Smooth muscle cell (in vitro differentiated cells): Measurements from ENCODE around the gene TGFB1I1. TPM values are rescaled to one million over a fixed set of nuclear protein-coding genes. Genes with fewer than 3 reads are reported as not detected.

Experiments
- DNase-seq: peaks from one replicate; lab custom pipeline; 2025; ENCODE audit not compliant: unreplicated experiment; lab: John Stamatoyannopoulos, UW
- H2AFZ ChIP-seq: fragments of 200-600 bp; sonication (generic); 2 replicates; pipeline ENCODE4 v1.6.0; 2016; ENCODE audit warnings: antibody characterized with exemption, low read depth, mild to moderate bottlenecking
- H3F3A ChIP-seq: fragments of 200-600 bp; sonication (generic); 2 replicates; pipeline ENCODE4 v1.6.0; 2017; ENCODE audit warnings: antibody characterized with exemption, low read depth
- H3K27ac ChIP-seq: fragments of 200-600 bp; sonication (generic); 2 replicates; pipeline ENCODE4 v1.5.1; 2016; ENCODE audit warnings: low read depth, mild to moderate bottlenecking
- H3K27me3 ChIP-seq: fragments of 200-600 bp; sonication (generic); 2 replicates; pipeline ENCODE4 v1.6.1; 2016; ENCODE audit warnings: low read depth, mild to moderate bottlenecking
- H3K36me3 ChIP-seq: fragments of 200-600 bp; sonication (generic); 2 replicates; pipeline ENCODE4 v1.5.1; 2016; ENCODE audit warnings: low read depth
- H3K4me1 ChIP-seq: fragments of 200-600 bp; sonication (generic); 2 replicates; pipeline ENCODE4 v1.5.1; 2016; ENCODE audit warnings: low read depth
- H3K4me2 ChIP-seq: fragments of 200-600 bp; sonication (generic); 2 replicates; pipeline ENCODE4 v1.6.0; 2016; ENCODE audit warnings: mild to moderate bottlenecking
- H3K4me3 ChIP-seq: fragments of 200-600 bp; sonication (generic); 2 replicates; pipeline ENCODE4 v1.5.1; 2016; ENCODE audit warnings: mild to moderate bottlenecking
- H3K79me2 ChIP-seq: fragments of 200-600 bp; sonication (generic); 2 replicates; pipeline ENCODE4 v1.6.0; 2016; ENCODE audit warnings: low read depth, mild to moderate bottlenecking
- H3K9ac ChIP-seq: fragments of 200-600 bp; sonication (generic); 2 replicates; pipeline ENCODE4 v1.6.0; 2016; ENCODE audit warnings: low read depth
- H3K9me3 ChIP-seq: fragments of 200-600 bp; sonication (generic); replicated peaks from 2 replicates; pipeline ENCODE4 v1.5.1; 2016; ENCODE audit warnings: low read depth
- H4K20me1 ChIP-seq: fragments of 200-600 bp; sonication (generic); 2 replicates; pipeline ENCODE4 v1.6.0; 2016; ENCODE audit warnings: low read depth
- CTCF ChIP-seq: fragments of 200-600 bp; sonication (generic); IDR thresholded peaks from 2 replicates; pipeline ENCODE4 v1.5.1; 2017; ENCODE audit warnings: borderline replicate concordance, mild to moderate bottlenecking, antibody characterized with exemption; ENCODE audit not compliant: insufficient read depth, poor library complexity, severe bottlenecking
- WGBS: methylation state at CpG from one replicate; pipeline ENCODE4 v1.1.7; 2016; ENCODE audit warnings: low lambda C conversion rate; 5-methylcytosine and 5-hydroxymethylcytosine counted together
- polyA plus RNA-seq: library from polyadenylated mRNA; unstranded; fragments of >200 nt; fragmentation: Nextera tagmentation; extraction: Ambion mirVana; gene quantifications from 2 replicates; pipeline ENCODE4 v1.2.1, GENCODE V29; 2016
- total RNA-seq: library from RNA; depleted of rRNA; stranded (reverse); fragments of >200 nt; gene quantifications from 2 replicates; pipeline ENCODE4 v1.2.3, GENCODE V29; 2014

Gene TGFB1I1
- total and polyA plus RNA-seq, 2 experiments from 2014 or later = 73.0 to 203 TPM

- peaks cover 32% of the 10 kb centered on the region for H4K20me1 ChIP-seq
- no peaks in the 10 kb centered on the region for H3K27me3 ChIP-seq
- peak overlapping the region; percentile 48 for H3K9ac ChIP-seq
- H3K79me2 ChIP-seq = peaks cover 26% of the 10 kb centered on the region
- H3K36me3 ChIP-seq = no peaks in the 10 kb centered on the region
- H3F3A ChIP-seq = peaks cover 17% of the 10 kb centered on the region
- peaks cover 32% of the 10 kb centered on the region for H3K4me1 ChIP-seq
- no peak for TF ChIP-seq CTCF
- H3K4me3 ChIP-seq = no peak overlapping the region
- peak overlapping the region; percentile 90 for H3K27ac ChIP-seq
- no peak overlapping the region for H2AFZ ChIP-seq
- WGBS = 40% methylated on average over 19 of the region's 20 CpGs
- H3K9me3 ChIP-seq = no peaks in the 10 kb centered on the region
- DNase-seq = no peak
- peak overlapping the region; percentile 75 for H3K4me2 ChIP-seq
Observed at GRCh38 chr16:31453255-31454204, 18.4 kb upstream of the TGFB1I1 start.

- Histone ChIP-seq H3K4me2 (no peak overlapping the region), H3K79me2 (peaks cover 26% of the 10 kb centered on the region), H3K4me1 (peaks cover 32% of the 10 kb centered on the region), H3F3A (peaks cover 22% of the 10 kb centered on the region), H3K27me3 (no peaks in the 10 kb centered on the region), H4K20me1 (peaks cover 32% of the 10 kb centered on the region), H3K4me3 (no peak overlapping the region), H3K9ac (no peak overlapping the region), H3K9me3 (no peaks in the 10 kb centered on the region), H3K36me3 (no peaks in the 10 kb centered on the region), H3K27ac (peak overlapping the region; percentile 15), H2AFZ (no peak overlapping the region)
- WGBS = 85% methylated on average over 17 of the region's 17 CpGs
- no peak for DNase-seq
- TF ChIP-seq CTCF = peak; percentile 16
Observed at GRCh38 chr16:31455601-31456314, 16.2 kb upstream of the TGFB1I1 start.

GRCh38 chr16:31456988-31457360, 15.0 kb upstream of the TGFB1I1 start:
- peaks cover 32% of the 10 kb centered on the region for H4K20me1 ChIP-seq
- no peak for DNase-seq
- H3K36me3 ChIP-seq = no peaks in the 10 kb centered on the region
- peak overlapping the region; percentile 87 for H3K4me2 ChIP-seq
- TF ChIP-seq CTCF = no peak
- H3K27ac ChIP-seq = no peak overlapping the region
- 80% methylated on average over 8 of the region's 8 CpGs for WGBS
- no peaks in the 10 kb centered on the region for H3K27me3 ChIP-seq
- H3K9ac ChIP-seq = no peak overlapping the region
- H2AFZ ChIP-seq = no peak overlapping the region
- no peaks in the 10 kb centered on the region for H3K9me3 ChIP-seq
- H3K4me1 ChIP-seq = peaks cover 24% of the 10 kb centered on the region
- peaks cover 26% of the 10 kb centered on the region for H3K79me2 ChIP-seq
- no peak overlapping the region for H3K4me3 ChIP-seq
- peaks cover 22% of the 10 kb centered on the region for H3F3A ChIP-seq
